K562 (cell line): ENCODE results near the gene RING1. TPM values are rescaled to one million over a fixed set of nuclear protein-coding genes. Genes with fewer than 3 reads are reported as not detected.

Experiments used
- CXXC5 ChIP-seq: fragments of 250-450 bp; sonication (Bioruptor Pico); IDR thresholded peaks from 2 replicates; pipeline ENCODE4 v1.8.0; 2022; ENCODE audit warnings: inconsistent platforms, mild to moderate bottlenecking, moderate library complexity
- MGA ChIP-seq: fragments of 450-650 bp; IDR thresholded peaks from 2 replicates; pipeline ENCODE4 v1.6.1; 2016; ENCODE audit warnings: mild to moderate bottlenecking, moderate library complexity
- MNT ChIP-seq, 2 experiments: fragments of 450-650 bp; conservative IDR thresholded peaks; 2 replicates each; pipeline ENCODE4 v1.6.1; 2017; ENCODE audit warnings: mild to moderate bottlenecking in 2 of 2, moderate library complexity in 2 of 2
- NFATC3 ChIP-seq: fragments of 450-650 bp; IDR thresholded peaks from 2 replicates; pipeline ENCODE4 v1.6.1; 2017; ENCODE audit warnings: mild to moderate bottlenecking
- RBM17 ChIP-seq: fragments of 200-400 bp; formaldehyde crosslinking; IDR thresholded peaks from 2 replicates; pipeline ENCODE4 v1.6.1; 2017; ENCODE audit warnings: low read depth, mild to moderate bottlenecking, low read length, borderline replicate concordance
- ZKSCAN1 ChIP-seq: fragments of 150-350 bp; IDR thresholded peaks from 2 replicates; pipeline ENCODE4 v1.6.1; 2016; ENCODE audit warnings: low read depth, low read length
- ZNF696 ChIP-seq: fragments of 250-450 bp; sonication (Bioruptor Pico); conservative IDR thresholded peaks from 2 replicates; pipeline ENCODE4 v1.4.0; 2020; ENCODE audit warnings: mild to moderate bottlenecking, moderate library complexity
- polyA plus RNA-seq, 8 experiments: library from polyadenylated mRNA; depleted of rRNA in 4 of 8; stranded (reverse) in 5 of 8; unstranded in 3 of 8; fragments of >200 nt; fragmentation: Nextera tagmentation in 2 of 8; fragmentation: Illumina TruSeq in 1 of 8; extraction: Ambion mirVana in 2 of 8; extraction: Trizol in 1 of 8; gene quantifications; 2 replicates each; pipeline versions ENCODE4 v1.2.1 to v1.2.3, GENCODE V29; 2011 to 2014; ENCODE audit warnings: inconsistent platforms in 1 of 8, missing spikeins in 1 of 8
- total RNA-seq, 7 experiments: library from RNA; depleted of rRNA in 6 of 7; stranded (reverse); fragments of >200 nt in 6 of 7; fragmentation: Illumina TruSeq in 2 of 7; extraction: Trizol in 2 of 7; gene quantifications; 2 replicates each; pipeline versions ENCODE4 v1.2.1 to v1.2.3, GENCODE V29; 2011 to 2021; ENCODE audit warnings: low replicate concordance in 1 of 7
- TF ChIP-seq, protein P1 (sequence below): fragments of 150-350 bp; conservative IDR thresholded peaks from 2 replicates; pipeline ENCODE4 v1.6.1; 2014; ENCODE audit warnings: low read length
- TF ChIP-seq, protein P2 (sequence below): sonication (generic); IDR thresholded peaks from 2 replicates; pipeline ENCODE4 v1.6.1; 2016

Gene RING1
- total and polyA plus RNA-seq, 9 of the 15 experiments (the other 6 are each of a cell fraction or from before 2014, with no cell fraction given), result 4.2 to 59.1 (median 36.9) TPM

GRCh38 chr6:33161354-33162331 lies 46.7 kb upstream of the RING1 start (continued):
- TF ChIP-seq, protein P1, sequence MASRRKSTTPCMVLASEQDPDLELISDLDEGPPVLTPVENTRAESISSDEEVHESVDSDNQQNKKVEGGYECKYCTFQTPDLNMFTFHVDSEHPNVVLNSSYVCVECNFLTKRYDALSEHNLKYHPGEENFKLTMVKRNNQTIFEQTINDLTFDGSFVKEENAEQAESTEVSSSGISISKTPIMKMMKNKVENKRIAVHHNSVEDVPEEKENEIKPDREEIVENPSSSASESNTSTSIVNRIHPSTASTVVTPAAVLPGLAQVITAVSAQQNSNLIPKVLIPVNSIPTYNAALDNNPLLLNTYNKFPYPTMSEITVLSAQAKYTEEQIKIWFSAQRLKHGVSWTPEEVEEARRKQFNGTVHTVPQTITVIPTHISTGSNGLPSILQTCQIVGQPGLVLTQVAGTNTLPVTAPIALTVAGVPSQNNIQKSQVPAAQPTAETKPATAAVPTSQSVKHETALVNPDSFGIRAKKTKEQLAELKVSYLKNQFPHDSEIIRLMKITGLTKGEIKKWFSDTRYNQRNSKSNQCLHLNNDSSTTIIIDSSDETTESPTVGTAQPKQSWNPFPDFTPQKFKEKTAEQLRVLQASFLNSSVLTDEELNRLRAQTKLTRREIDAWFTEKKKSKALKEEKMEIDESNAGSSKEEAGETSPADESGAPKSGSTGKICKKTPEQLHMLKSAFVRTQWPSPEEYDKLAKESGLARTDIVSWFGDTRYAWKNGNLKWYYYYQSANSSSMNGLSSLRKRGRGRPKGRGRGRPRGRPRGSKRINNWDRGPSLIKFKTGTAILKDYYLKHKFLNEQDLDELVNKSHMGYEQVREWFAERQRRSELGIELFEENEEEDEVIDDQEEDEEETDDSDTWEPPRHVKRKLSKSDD, result no peak
- no peak for TF ChIP-seq ZNF696 (CRISPR knock-in tag)
- TF ChIP-seq CXXC5 (CRISPR knock-in tag), result peak; percentile 64
- no peak for TF ChIP-seq NFATC3
- TF ChIP-seq, protein P2, sequence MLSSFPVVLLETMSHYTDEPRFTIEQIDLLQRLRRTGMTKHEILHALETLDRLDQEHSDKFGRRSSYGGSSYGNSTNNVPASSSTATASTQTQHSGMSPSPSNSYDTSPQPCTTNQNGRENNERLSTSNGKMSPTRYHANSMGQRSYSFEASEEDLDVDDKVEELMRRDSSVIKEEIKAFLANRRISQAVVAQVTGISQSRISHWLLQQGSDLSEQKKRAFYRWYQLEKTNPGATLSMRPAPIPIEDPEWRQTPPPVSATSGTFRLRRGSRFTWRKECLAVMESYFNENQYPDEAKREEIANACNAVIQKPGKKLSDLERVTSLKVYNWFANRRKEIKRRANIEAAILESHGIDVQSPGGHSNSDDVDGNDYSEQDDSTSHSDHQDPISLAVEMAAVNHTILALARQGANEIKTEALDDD, result no peak
- no peak for TF ChIP-seq RBM17
- TF ChIP-seq ZKSCAN1, result 0 out of 2 replicates have a peak, but pooled peaks have one; percentile 34
- TF ChIP-seq MGA, result peak; percentile 70
- peak in 1 of 2 experiments; percentile 62; a peak in 3 of 4 replicates for TF ChIP-seq MNT (conservative IDR thresholded peaks at IDR 0.05)
